Body of pancreas (tissue), 4 donors: ENCODE data around the gene TSPAN32.

ENCODE experiments used
- CTCF ChIP-seq, 7 experiments: fragments of 450-650 bp in 4 of 7; fragments of 200-600 bp in 3 of 7; sonication (generic) in 3 of 7; IDR thresholded peaks; one replicate each; pipeline ENCODE4 v1.5.1; 2016 to 2019; ENCODE audit warnings: antibody characterized with exemption in 7 of 7
- POLR2A ChIP-seq, 3 donors: fragments of 450-650 bp; IDR thresholded peaks; one replicate each; pipeline ENCODE4 v1.6.1; 2016; ENCODE audit warnings: antibody characterized with exemption in 3 of 3, mild to moderate bottlenecking in 2 of 3

GRCh38 chr11:2345050-2345449 lies 43.2 kb downstream of the TSPAN32 start:
- TF ChIP-seq CTCF (IDR thresholded peaks at IDR 0.05) = no peak
- TF ChIP-seq POLR2A (IDR thresholded peaks at IDR 0.05) = no peak
